Measurements from ENCODE around the gene AP3S1. TPM values are rescaled to one million over a fixed set of nuclear protein-coding genes. Genes with fewer than 3 reads are reported as not detected.

The AP3S1 gene
- total RNA-seq, 1 donor from 2014 or later = 133 TPM

DNA sequence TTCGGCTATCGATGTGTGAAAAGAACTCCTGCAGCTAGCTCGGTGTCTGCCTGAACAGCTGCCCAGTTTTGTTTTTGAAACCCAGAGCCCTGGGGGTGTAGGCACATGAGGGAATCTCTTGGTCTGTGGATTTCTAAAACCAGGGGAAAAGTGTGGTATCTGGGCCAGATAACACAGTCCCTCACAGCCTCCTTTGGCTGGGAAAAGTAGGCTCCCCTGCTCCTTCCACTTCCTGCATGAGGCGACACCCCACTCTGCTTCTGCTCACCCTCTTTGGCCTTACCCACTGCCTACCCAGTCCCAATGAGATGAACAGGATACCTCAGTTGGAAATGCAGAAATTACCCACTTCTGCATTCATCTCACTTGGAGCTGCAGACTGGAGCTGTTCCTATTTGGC lies 15.8 kb upstream of the AP3S1 start:
- peaks cover 17% of the 10 kb centered on the region for H3K36me3 Mint-ChIP-seq (ENCODE audit: low read depth)
- H3K4me3 Mint-ChIP-seq (ENCODE audit: unreplicated experiment) = no peak overlapping the region
- TF ChIP-seq CTCF (IDR thresholded peaks at IDR 0.05) = no peak
- H3K4me1 Mint-ChIP-seq (ENCODE audit: low read depth) = no peaks in the 10 kb centered on the region
- H3K27ac Mint-ChIP-seq (ENCODE audit: unreplicated experiment) = no peak overlapping the region
- peaks cover 41% of the 10 kb centered on the region for H3K9me3 Mint-ChIP-seq (ENCODE audit: low read depth)
- DNase-seq (ENCODE audit: low spot score) = no peak
- H3K27me3 Mint-ChIP-seq (ENCODE audit: low read depth) = no peaks in the 10 kb centered on the region

DNA sequence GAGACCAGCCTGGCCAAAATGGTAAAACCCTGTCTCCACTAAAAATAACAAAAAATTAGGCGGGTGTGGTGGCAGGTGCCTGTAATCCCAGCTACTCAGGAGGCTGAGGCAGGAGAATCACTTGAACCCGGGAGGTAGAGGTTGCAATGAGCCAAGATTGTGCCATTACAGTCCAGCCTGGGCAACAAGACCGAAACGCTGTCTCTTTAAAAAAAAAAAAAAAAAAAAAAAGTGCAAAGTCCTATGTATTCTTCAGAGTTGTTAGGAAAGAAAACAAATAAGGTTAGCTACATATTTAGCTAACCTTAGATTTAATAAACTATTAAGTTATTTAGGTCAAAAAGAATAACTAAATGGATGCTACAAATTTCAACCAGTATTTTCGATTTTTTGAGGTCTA lies 11.8 kb upstream of the AP3S1 start:
- H3K27ac Mint-ChIP-seq (ENCODE audit: unreplicated experiment) = no peak overlapping the region

DNA sequence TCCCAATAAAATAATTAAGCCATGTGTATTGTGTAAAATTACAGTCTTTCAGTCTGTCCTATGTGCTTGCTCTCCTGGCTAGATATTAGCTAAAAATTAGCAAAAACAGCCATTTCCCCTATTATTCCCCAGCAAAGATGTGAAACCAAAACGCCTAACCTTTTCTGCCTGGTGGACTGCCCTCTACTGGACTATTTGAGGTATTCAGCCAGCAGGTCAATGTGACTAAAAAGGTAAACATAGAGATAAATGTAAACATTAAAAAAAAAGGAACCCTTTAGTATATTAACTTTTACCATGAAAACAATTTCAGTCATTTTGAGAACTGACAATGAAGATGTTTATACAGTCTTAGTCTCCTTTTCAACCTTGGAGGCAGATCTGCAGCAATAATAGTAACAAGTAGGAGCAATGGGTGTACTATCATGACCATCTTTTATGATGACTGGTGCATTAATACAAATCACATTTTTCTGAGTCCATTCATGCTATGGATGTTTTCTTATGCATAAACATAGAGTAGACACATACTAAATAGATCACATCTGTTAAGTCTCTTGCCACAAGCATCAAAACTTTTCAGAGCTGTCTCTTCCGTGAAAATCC lies 10.5 kb upstream of the AP3S1 start:
- no peak for DNase-seq (ENCODE audit: low spot score)
- Mint-ChIP-seq H3K36me3 (ENCODE audit: low read depth) (peaks cover 40% of the 10 kb centered on the region), H3K27me3 (ENCODE audit: low read depth) (no peaks in the 10 kb centered on the region), H3K27ac (ENCODE audit: unreplicated experiment) (no peak overlapping the region), H3K4me3 (ENCODE audit: unreplicated experiment) (no peak overlapping the region), H3K9me3 (ENCODE audit: low read depth) (peaks cover 12% of the 10 kb centered on the region), H3K4me1 (ENCODE audit: low read depth) (no peaks in the 10 kb centered on the region)
- peak; percentile 89 for TF ChIP-seq CTCF (IDR thresholded peaks at IDR 0.05)

More for the DNA sequence above, 11.8 kb upstream of the AP3S1 start:
- peaks cover 24% of the 10 kb centered on the region for H3K9me3 Mint-ChIP-seq (ENCODE audit: low read depth)
- no peak for DNase-seq (ENCODE audit: low spot score)
- H3K4me1 Mint-ChIP-seq (ENCODE audit: low read depth) = no peaks in the 10 kb centered on the region
- no peaks in the 10 kb centered on the region for H3K27me3 Mint-ChIP-seq (ENCODE audit: low read depth)
- no peak overlapping the region for H3K4me3 Mint-ChIP-seq (ENCODE audit: unreplicated experiment)
- H3K36me3 Mint-ChIP-seq (ENCODE audit: low read depth) = peaks cover 32% of the 10 kb centered on the region
- no peak for TF ChIP-seq CTCF (IDR thresholded peaks at IDR 0.05)

DNA sequence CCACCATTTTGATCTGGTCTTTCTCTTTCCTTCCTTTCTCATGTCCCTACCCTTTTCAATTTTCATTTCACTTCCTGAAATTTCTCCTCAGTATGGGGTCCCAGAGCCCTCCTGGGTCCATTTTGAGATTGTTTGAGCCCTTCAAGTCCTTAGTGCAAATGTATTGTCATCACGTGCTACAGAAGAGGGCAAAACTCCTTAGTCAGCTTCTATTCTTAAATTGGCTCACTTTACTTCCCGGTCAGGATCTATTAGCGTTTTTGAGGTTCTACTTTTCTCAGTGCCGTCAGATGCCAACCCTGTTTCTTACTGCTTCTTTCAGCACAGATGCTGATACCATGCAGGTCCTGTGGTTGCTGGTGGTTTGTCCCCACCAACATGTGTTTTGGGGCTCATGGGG lies 6.3 kb upstream of the AP3S1 start:
- Mint-ChIP-seq H3K27ac (ENCODE audit: unreplicated experiment) (peak overlapping the region; percentile 51), H3K4me3 (ENCODE audit: unreplicated experiment) (no peak overlapping the region), H3K4me1 (ENCODE audit: low read depth) (peaks cover 29% of the 10 kb centered on the region), H3K36me3 (ENCODE audit: low read depth) (peaks cover 32% of the 10 kb centered on the region), H3K27me3 (ENCODE audit: low read depth) (no peaks in the 10 kb centered on the region), H3K9me3 (ENCODE audit: low read depth) (no peaks in the 10 kb centered on the region)
- TF ChIP-seq CTCF (IDR thresholded peaks at IDR 0.05) = no peak
- DNase-seq (ENCODE audit: low spot score) = no peak

DNA sequence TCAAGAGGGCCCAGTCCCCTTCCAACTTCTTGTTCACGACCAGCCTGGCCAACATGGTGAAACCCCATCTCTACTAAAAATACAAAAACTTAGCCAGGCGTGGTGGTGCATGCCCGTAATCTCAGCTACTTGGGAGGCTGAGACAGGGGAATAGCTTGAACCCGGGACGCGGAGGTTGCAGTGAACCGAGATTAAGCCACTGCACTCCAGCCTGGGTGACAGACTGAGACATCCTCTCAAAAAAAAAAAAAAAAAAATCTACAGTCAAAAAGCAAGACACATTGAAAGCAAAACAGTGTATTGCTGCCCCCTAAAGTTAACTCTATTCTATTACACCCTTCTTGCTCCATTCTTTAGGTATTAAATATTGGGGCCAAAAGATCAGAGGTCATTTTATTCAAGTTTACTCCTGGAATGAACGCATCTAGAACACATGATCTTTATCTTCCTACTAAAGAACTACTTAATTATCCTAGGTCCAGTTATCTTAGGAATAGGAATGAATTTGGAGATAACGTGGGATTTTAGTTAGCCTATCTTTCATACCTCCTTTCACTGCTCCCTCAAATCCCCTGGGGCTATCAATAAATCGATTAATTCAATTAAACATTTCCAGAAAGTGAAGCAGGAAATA lies 2.7 kb upstream of the AP3S1 start:
- TF ChIP-seq CTCF (IDR thresholded peaks at IDR 0.05) = peak; percentile 83
- H3K4me1 Mint-ChIP-seq (ENCODE audit: low read depth) = peaks cover 43% of the 10 kb centered on the region
- H3K27me3 Mint-ChIP-seq (ENCODE audit: low read depth) = no peaks in the 10 kb centered on the region
- H3K27ac Mint-ChIP-seq (ENCODE audit: unreplicated experiment) = peak overlapping the region; percentile 45
- peak overlapping the region; percentile 94 for H3K4me3 Mint-ChIP-seq (ENCODE audit: unreplicated experiment)
- no peaks in the 10 kb centered on the region for H3K9me3 Mint-ChIP-seq (ENCODE audit: low read depth)
- H3K36me3 Mint-ChIP-seq (ENCODE audit: low read depth) = peaks cover 22% of the 10 kb centered on the region
- no peak for DNase-seq (ENCODE audit: low spot score)

All from chondrocyte (in vitro differentiated cells).